Testis (tissue), 2 donors: Measurements from ENCODE around the gene FBXW7.

Experiments
- POLR2A ChIP-seq: fragments of 450-650 bp; IDR thresholded peaks from one replicate; pipeline ENCODE4 v1.6.1; 2017; ENCODE audit warnings: antibody characterized with exemption, mild to moderate bottlenecking, moderate library complexity
- TF ChIP-seq, protein P1 (sequence below), 3 experiments: fragments of 450-650 bp in 2 of 3; fragments of 200-600 bp in 1 of 3; sonication (generic) in 1 of 3; IDR thresholded peaks; one replicate each; pipeline ENCODE4 v1.5.1; 2016 to 2019; ENCODE audit warnings: antibody characterized with exemption in 3 of 3, mild to moderate bottlenecking in 2 of 3, moderate library complexity in 1 of 3

DNA sequence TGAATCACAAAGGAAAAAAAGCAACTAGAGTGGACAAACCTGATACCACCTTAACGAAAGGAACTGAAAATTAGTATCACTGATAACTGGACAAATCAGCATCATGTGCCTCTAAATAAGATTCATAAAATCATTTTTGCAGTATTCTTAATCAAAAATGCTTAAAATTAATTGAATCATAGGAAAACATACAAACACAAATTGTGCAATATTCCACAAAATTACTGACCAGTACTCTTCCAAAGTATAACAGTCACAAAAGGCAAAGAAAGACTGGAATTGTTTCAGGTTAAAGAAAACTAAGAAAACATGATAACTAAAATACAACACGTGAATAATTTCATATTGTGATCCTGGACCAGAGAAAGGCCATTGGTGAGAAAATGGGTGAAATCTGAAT is 27.1 kb downstream of the FBXW7 start:
- TF ChIP-seq, protein P1, sequence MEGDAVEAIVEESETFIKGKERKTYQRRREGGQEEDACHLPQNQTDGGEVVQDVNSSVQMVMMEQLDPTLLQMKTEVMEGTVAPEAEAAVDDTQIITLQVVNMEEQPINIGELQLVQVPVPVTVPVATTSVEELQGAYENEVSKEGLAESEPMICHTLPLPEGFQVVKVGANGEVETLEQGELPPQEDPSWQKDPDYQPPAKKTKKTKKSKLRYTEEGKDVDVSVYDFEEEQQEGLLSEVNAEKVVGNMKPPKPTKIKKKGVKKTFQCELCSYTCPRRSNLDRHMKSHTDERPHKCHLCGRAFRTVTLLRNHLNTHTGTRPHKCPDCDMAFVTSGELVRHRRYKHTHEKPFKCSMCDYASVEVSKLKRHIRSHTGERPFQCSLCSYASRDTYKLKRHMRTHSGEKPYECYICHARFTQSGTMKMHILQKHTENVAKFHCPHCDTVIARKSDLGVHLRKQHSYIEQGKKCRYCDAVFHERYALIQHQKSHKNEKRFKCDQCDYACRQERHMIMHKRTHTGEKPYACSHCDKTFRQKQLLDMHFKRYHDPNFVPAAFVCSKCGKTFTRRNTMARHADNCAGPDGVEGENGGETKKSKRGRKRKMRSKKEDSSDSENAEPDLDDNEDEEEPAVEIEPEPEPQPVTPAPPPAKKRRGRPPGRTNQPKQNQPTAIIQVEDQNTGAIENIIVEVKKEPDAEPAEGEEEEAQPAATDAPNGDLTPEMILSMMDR (IDR thresholded peaks at IDR 0.05) = no peak
- TF ChIP-seq POLR2A = no peak
